Effector CD4-positive, alpha-beta T cell (primary cell): ENCODE measurements around the gene ZBTB7A.

Experiments
- DNase-seq: peaks from one replicate; pipeline ENCODE4 v3.0.0-alpha.2; 2020

The ZBTB7A gene

GRCh38 chr19:4067396-4068046 is 822 bp upstream of the ZBTB7A start:
- peak; percentile 49 for DNase-seq

GRCh38 chr19:4066176-4066606 is 508 bp downstream of the ZBTB7A start:
- DNase-seq: peak; percentile 58

DNA sequence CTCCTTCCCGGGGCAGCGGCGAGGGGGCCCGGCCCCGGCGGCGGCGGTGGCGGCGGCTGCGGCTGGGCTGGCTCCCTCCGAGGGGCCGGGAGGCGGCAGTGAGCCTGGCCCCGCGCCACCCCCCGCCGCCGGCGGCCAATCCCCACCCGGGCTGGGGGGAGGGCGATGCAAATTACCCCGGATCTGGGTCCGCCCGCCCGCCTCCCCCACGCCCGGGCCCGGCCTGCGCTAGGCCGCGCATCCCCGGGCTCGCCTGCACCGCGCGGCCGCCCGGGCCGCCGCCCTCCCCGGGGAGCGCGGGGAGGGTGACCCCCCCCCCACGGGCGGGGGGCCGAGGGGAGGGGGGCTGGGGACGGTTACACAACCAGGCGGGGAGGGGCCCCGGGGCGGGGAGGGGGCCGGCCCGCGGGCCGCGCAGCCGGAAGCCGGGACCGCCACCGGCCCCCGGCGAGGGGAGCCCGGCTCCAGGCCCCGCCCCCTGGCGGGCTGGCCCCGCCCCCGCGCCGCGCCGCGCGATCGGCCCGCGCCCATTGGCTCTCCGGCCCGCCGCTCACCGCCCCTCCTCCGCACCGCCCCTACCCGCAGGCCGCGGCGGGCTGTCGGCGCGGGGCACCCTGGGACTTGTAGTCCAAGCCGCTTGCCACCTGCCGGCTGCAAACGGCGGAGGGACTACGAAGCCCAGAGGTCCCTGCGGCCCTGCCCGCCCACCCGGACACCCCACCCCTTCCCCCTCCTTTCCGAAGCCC is 1.1 kb downstream of the ZBTB7A start:
- DNase-seq: peak; percentile 96

DNA sequence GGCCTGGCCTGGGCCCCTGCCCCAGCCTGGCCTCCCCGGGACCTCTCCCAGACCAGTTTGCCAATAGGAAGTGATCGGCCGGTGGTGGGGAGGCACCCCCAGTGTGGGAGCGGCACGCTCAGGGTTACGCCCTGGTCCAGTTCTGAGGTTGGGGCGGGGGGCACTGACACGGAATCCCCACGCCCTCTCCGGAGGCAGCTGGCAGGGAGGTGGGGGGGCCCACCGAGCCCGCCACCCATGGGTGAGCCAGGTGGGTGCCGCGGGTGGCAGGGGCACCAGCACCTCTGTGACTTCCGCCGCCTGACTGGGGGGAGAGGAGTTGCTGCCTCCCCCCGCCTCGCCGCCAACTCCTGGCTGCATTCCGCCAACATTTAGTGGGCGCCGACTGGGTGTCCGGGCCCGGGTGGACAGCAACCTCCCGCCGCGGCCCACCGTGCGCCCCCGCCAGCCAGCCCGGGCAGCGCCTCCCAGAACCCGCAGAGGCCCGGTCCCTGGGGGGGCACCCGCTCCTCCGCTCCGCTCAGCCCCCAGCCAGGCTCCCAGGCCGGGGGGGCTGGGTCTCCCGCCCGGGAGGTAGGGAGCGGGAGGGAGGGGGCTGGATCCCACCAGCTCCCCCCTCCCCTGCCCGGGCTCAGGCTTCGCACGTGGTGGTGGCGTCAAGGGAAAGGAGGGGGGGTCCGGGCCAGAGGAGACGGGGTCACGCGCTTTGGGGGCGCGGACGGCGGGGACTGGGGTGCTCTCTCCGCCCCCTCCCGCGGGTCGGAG is 2.0 kb downstream of the ZBTB7A start:
- DNase-seq: peak; percentile 38

- DNase-seq: no peak
These were observed 2.6 kb downstream of the ZBTB7A start for GRCh38 chr19:4064149-4064495.

DNA sequence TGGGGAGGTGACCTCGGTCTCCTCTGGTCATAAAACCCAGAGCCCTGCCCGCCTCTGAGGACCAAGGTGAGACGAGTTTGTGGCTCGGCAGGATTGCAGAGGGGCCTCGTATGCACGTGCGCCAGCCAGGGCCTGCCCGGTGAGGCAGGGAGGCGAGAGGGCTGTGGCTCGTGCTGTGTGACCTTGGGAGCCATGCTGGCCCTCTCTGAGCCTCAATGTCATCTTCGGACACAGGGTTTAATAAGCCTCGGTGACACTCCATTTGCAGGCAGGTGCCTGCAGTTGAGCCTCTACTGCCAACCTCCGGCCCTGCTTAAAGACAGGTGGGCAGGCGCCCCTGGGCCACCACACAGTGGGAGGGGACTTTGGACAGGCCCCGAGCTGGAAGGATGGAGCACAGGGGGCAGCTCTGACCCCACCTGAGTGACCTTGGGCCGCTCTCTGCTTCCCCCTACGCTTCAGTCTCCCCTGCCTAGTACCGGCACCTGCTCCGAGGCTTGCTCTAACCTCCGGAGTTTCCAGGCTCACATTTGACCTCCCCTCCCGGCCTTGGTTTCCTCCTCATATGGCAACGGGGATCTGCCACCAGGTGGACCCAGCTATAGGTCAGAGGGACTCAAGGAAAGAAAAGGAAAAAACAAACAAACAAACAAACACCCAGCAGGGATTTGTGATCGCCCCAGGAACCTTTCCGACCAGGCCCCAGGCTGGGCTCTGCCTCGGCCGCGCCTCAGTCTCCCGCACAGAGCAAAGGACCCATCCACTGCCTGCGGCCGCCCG is 3.1 kb downstream of the ZBTB7A start:
- no peak for DNase-seq

DNA sequence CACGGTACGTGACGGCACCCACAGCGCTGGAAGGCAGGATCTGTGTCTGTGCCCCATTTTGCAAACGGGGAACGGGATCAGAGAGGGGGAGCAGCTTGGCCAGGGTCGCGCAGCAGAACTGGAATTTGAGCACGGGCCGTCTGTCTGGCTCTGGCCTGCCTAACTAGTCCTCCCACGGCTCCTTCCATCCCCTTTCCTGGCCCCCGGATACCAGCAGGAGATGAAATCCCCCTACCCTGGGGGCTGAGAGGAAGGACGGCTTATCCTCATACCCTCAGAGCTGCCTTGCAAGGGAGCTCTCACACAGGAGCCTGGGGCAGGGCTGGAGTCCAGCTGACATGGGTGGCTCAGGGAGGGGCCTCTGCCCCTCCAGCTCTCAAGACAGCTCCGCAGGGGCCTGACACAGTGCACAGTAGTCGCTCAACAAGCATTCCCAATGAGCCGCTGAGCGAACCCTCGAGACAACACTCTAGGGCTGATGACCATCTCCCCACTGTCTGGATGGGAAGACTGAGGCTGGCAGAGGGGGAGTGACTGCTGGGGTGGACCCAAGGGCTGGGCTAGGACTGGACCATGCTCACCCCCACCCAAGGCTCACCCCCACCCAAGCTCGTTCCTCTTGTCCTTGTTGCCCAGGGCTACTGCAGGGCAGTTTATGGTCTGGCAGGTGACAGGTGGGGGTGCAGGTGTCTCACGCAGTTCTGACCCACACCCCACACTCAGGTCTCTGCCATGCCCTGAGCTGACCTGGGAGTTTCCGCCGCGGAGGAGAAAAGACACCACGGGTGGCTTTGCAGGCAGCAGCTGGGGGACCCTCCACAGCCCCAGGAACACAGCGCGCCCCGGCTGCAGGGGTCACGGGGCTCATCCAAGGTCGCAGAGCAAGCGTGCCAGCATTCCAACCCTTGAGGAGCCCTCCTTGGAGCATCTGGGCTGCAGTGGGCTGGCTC is 4.0 kb downstream of the ZBTB7A start:
- no peak for DNase-seq

DNA sequence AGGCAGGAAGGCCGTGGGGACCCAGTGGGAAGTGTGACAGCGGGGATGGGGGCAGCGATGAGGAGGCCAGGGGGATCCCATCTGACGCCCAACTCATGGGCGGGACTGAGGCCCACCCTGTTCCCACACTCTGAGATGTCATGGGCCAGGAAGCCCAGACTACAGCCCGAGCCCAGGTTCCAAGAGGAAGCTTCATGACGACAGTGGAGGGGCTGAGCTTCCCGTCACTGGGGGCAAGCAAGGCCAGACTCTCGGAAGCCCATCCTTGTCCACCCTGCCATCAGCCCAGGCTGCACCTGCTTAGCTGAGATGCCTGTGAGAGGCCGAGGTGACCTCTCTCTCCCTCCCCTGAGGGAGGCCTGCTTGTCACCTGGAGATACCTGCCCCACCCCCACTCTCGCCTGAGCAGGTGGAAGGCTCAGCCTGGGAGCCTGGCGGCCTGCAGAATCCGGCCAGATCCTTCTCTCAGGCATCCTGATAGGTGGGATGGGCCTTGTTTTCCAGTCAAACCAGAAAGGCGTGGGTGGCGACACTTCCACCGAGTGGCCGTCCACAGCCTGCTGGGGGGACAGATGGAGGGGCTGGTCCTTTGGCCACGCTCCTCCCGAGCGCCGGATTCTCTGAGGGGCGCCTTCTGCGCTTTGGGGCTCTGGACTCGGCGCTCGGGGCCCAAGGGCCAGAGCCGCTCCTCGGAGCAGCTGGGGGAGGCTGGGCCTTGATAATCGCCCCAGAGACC is 4.8 kb downstream of the ZBTB7A start:
- DNase-seq: no peak

DNA sequence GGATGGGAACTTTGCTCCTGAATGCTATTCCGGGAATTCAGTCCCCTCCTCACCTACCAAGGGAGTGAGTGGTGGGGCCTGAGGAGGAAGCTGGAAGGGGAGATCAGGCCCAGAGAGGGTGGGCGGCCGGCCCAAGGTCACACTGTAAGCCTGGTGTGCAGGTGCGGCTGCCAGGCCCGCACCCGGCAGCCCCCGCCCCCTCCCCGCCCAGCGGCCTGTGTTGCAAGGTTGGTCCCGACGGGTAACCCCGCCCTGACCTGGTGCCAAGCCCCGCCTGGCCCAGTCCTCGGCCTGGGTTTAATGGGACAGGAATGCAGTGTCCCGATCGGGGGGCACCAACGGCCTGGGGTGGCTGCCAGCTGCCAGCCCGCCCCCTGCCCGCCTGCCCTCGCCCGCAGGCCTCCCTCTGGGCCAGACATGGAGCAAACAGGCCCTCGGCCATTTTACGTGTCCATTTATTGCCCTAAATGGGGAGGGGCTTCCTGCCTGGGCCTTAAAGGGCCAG is 5.5 kb downstream of the ZBTB7A start:
- no peak for DNase-seq

GRCh38 chr19:4060621-4061177 is 6.0 kb downstream of the ZBTB7A start:
- DNase-seq: no peak

- peak; percentile 37 for DNase-seq
These were observed 6.6 kb downstream of the ZBTB7A start for GRCh38 chr19:4059891-4060620.

DNA sequence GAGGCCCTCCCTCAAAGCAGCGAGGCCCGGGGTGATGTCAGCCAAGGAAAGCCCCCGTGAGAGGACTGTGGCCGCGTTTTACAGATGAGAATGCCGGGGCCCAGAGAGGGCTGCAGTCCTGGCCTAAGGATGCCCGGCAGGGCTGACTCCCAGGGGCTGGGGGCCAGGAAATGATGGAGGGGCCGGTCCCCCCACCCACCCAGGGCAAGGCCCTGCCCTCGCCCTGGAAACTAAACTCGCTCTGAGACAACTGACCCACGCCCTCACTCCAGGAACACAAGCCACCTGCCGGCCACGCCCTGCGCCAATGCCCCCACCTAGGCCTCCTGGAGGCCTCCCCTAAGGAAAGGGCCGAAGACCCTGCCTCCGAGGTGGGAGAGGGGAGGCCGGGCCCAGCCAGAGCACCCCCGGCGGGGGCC is 7.2 kb downstream of the ZBTB7A start:
- no peak for DNase-seq

- DNase-seq: no peak
These were observed 7.8 kb downstream of the ZBTB7A start for GRCh38 chr19:4058693-4059452.

DNA sequence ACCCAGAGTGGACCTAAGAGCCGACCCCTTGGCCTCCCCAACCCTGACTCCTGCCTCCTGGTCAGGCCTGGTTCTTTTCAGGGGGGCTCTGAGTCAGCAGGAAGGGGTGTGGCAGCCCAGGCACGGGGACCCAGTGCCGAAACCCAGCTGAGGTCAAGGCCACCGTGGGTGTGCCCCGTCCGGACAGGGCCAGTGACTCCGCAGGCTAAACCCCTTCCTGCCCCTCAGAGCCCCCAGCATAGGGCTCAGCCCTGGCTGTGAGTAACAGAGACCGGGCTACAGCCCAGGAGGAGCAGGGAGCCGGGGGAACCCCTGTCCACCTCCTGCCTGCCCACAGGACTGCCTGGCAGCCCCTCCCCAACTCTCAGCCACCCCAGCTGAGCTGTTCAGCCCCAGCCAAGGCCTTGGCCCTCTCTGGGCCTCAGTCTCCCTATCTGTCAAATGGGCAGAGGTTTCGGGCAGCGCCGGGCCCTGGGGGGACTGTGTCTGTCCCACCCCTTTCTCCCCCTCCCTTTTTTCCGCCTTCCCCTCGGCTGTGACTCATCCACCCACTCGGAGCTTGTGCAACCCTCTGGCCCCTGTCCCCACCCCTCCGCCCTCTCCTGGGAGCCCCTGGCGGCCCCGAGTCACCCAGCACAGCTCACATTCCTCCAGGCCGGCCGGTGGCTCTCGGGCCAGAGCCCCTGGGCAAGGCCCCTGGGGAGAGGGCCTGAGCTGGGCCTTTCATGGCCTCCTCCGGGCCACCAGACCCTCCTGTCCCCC is 8.6 kb downstream of the ZBTB7A start:
- no peak for DNase-seq

DNA sequence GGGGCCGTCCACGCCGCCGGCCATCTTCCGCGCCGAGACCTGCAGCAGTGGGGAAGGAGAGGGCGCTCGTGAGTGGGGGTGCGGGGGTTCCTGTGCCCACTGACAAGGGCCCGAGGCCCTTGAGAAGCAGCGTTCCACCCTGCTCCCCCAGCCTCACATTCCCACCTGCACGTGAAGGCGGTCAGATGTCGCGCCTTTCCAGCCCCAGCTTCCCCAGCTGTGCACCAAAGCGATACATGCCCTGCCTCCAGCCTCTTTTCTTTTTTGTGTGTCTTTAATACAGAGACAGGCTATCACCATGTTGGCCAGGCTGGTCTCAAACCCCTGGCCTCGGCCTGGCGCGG is 11.5 kb downstream of the ZBTB7A start:
- DNase-seq: no peak

GRCh38 chr19:4054441-4055208 is 12.1 kb downstream of the ZBTB7A start:
- DNase-seq: no peak
